HG02840 (cell line): ENCODE data around the gene LAMC3.
"Not testable (repeated sequence)": the region's sequence is repeated elsewhere in the genome, so short reads cannot be mapped to it uniquely, and the experiment has no call there.

ENCODE experiments used
- ATAC-seq: cut with Tn5 transposase; IDR thresholded peaks from one replicate; pipeline ENCODE4 v1.9.1; 2021; ENCODE audit warnings: mild to moderate bottlenecking, moderate library complexity, moderate number of reproducible peaks; ENCODE audit not compliant: unreplicated experiment, low FRiP score

The LAMC3 gene

GRCh38 chr9:131025953-131026858 lies 17.2 kb downstream of the LAMC3 start:
- ATAC-seq: no peak

GRCh38 chr9:131027048-131027871 lies 18.3 kb downstream of the LAMC3 start:
- no peak for ATAC-seq

- no peak for ATAC-seq
These were observed 18.9 kb downstream of the LAMC3 start for GRCh38 chr9:131027872-131028179.

GRCh38 chr9:131028221-131028884 lies 19.4 kb downstream of the LAMC3 start:
- no peak for ATAC-seq

- ATAC-seq: no peak
These were observed 20.1 kb downstream of the LAMC3 start for GRCh38 chr9:131028931-131029573.

- no peak for ATAC-seq
These were observed 20.6 kb downstream of the LAMC3 start for GRCh38 chr9:131029574-131029952.

GRCh38 chr9:131030239-131031004 lies 21.4 kb downstream of the LAMC3 start:
- no peak for ATAC-seq

GRCh38 chr9:131031005-131031641 lies 22.1 kb downstream of the LAMC3 start:
- ATAC-seq: no peak

GRCh38 chr9:131031642-131032005 lies 22.6 kb downstream of the LAMC3 start:
- ATAC-seq: no peak

- no peak for ATAC-seq
These were observed 23.4 kb downstream of the LAMC3 start for GRCh38 chr9:131032384-131032783.

- ATAC-seq: no peak
These were observed 24.6 kb downstream of the LAMC3 start for GRCh38 chr9:131033269-131034224.

- no peak for ATAC-seq
These were observed 25.3 kb downstream of the LAMC3 start for GRCh38 chr9:131034268-131034667.

- ATAC-seq: not testable (repeated sequence)
These were observed 25.8 kb downstream of the LAMC3 start for GRCh38 chr9:131034749-131035148.

- no peak for ATAC-seq
These were observed 26.6 kb downstream of the LAMC3 start for GRCh38 chr9:131035548-131035947.

GRCh38 chr9:131036071-131036470 lies 27.1 kb downstream of the LAMC3 start:
- ATAC-seq: no peak

- no peak for ATAC-seq
These were observed 27.8 kb downstream of the LAMC3 start for GRCh38 chr9:131036529-131037334.
